Upper lobe of left lung (tissue), 6 donors: Measurements from ENCODE around the gene GNAO1. TPM values are rescaled to one million over a fixed set of nuclear protein-coding genes. Genes with fewer than 3 reads are reported as not detected.

Experiments
- ATAC-seq, 2 donors: fragments of 200-7000 bp; cut with Tn5 transposase; one replicate each; pipeline ENCODE4 v1.9.1; 2022; ENCODE audit warnings: mild to moderate bottlenecking in 2 of 2, moderate library complexity in 2 of 2; ENCODE audit not compliant: low FRiP score in 2 of 2
- DNase-seq, 2 donors: peaks; one replicate each; pipeline ENCODE4 v3.0.0-alpha.2; 2019 to 2020
- H3K27ac ChIP-seq, 4 donors: fragments of 200-600 bp; sonication (generic); one replicate each; pipeline ENCODE4 v1.5.1; 2016 to 2019
- H3K27me3 ChIP-seq, 4 donors: fragments of 200-600 bp; sonication (generic); one replicate each; pipeline ENCODE4 v1.5.1; 2017 to 2019
- H3K36me3 ChIP-seq, 4 donors: fragments of 200-600 bp; sonication (generic); one replicate each; pipeline ENCODE4 v1.5.1; 2016 to 2019
- H3K4me1 ChIP-seq, 4 donors: fragments of 200-600 bp; sonication (generic); one replicate each; pipeline ENCODE4 v1.5.1; 2018 to 2019
- H3K4me3 ChIP-seq, 4 donors: fragments of 200-600 bp; sonication (generic); one replicate each; pipeline ENCODE4 v1.5.1; 2017 to 2019; ENCODE audit warnings: mild to moderate bottlenecking in 2 of 4, moderate library complexity in 1 of 4
- H3K9me3 ChIP-seq, 4 donors: fragments of 200-600 bp; sonication (generic); one replicate each; pipeline ENCODE4 v1.5.1; 2018 to 2019
- EP300 ChIP-seq, 4 donors: sonication (generic); formaldehyde crosslinking; IDR thresholded peaks; one replicate each; pipeline ENCODE4 v1.5.1; 2017; ENCODE audit warnings: antibody characterized with exemption in 4 of 4, control low read depth in 2 of 4
- POLR2A ChIP-seq, 4 donors: fragments of 450-650 bp; IDR thresholded peaks; one replicate each; pipeline ENCODE4 v1.5.1; 2016 to 2017; ENCODE audit warnings: antibody characterized with exemption in 4 of 4, mild to moderate bottlenecking in 2 of 4
- POLR2AphosphoS5 ChIP-seq, 2 donors: sonication (generic); formaldehyde crosslinking; IDR thresholded peaks; one replicate each; pipeline ENCODE4 v1.5.1; 2017; ENCODE audit warnings: antibody characterized with exemption in 2 of 2
- WGBS, 2 donors: methylation state at CpG; one replicate each; pipeline ENCODE4 v1.1.5; 2017 to 2018; 5-methylcytosine and 5-hydroxymethylcytosine counted together
- total RNA-seq, 6 donors: library from RNA; depleted of rRNA in 4 of 6; stranded (reverse); fragments of >200 nt in 4 of 6; gene quantifications; one replicate each; pipeline versions ENCODE4 v1.1.0 to v1.2.1, GENCODE V29; 2016 to 2021
- TF ChIP-seq, protein P1 (sequence below), 6 experiments: fragments of 450-650 bp in 4 of 6; fragments of 200-600 bp in 2 of 6; sonication (generic) in 2 of 6; IDR thresholded peaks; one replicate each; pipeline ENCODE4 v1.5.1; 2016 to 2019; ENCODE audit warnings: antibody characterized with exemption in 6 of 6
- donor health status: DM: no; HTN: no; CAD: no; lungs with moderate emphysema.
- donor health status: DM: no; HTN: yes; CAD: no; lungs with severe emphysema.

Gene GNAO1
- total RNA-seq, 6 donors from 2014 or later: 0.46 to 2.7 (median 0.79) TPM; not detected in 1

- TF ChIP-seq POLR2AphosphoS5 (IDR thresholded peaks at IDR 0.05): no peak
- TF ChIP-seq, protein P1, sequence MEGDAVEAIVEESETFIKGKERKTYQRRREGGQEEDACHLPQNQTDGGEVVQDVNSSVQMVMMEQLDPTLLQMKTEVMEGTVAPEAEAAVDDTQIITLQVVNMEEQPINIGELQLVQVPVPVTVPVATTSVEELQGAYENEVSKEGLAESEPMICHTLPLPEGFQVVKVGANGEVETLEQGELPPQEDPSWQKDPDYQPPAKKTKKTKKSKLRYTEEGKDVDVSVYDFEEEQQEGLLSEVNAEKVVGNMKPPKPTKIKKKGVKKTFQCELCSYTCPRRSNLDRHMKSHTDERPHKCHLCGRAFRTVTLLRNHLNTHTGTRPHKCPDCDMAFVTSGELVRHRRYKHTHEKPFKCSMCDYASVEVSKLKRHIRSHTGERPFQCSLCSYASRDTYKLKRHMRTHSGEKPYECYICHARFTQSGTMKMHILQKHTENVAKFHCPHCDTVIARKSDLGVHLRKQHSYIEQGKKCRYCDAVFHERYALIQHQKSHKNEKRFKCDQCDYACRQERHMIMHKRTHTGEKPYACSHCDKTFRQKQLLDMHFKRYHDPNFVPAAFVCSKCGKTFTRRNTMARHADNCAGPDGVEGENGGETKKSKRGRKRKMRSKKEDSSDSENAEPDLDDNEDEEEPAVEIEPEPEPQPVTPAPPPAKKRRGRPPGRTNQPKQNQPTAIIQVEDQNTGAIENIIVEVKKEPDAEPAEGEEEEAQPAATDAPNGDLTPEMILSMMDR (IDR thresholded peaks at IDR 0.05): no peak
- TF ChIP-seq EP300 (IDR thresholded peaks at IDR 0.05): no peak
- no peak for TF ChIP-seq POLR2A (IDR thresholded peaks at IDR 0.05)
- DNase-seq (no peak), ATAC-seq (no peak)
- WGBS, 2 donors: 94 to 95% methylated on average over 5 of the region's 5 CpGs
- peaks cover 14 to 29% (median 19%) of the 10 kb centered on the region in 4 donors for H3K4me1 ChIP-seq
- no peak overlapping the region for H3K4me3 ChIP-seq
- H3K9me3 ChIP-seq: no peaks in the 10 kb centered on the region
- no peaks in the 10 kb centered on the region for H3K36me3 ChIP-seq
- H3K27me3 ChIP-seq: peaks cover 0 to 31% (median 16%) of the 10 kb centered on the region in 4 donors
- no peak overlapping the region for H3K27ac ChIP-seq
These were observed 5.1 kb downstream of the GNAO1 start for GRCh38 chr16:56196381-56196780.

- DNase-seq: no peak
These were observed 6.1 kb downstream of the GNAO1 start for GRCh38 chr16:56197192-56197992.

DNA sequence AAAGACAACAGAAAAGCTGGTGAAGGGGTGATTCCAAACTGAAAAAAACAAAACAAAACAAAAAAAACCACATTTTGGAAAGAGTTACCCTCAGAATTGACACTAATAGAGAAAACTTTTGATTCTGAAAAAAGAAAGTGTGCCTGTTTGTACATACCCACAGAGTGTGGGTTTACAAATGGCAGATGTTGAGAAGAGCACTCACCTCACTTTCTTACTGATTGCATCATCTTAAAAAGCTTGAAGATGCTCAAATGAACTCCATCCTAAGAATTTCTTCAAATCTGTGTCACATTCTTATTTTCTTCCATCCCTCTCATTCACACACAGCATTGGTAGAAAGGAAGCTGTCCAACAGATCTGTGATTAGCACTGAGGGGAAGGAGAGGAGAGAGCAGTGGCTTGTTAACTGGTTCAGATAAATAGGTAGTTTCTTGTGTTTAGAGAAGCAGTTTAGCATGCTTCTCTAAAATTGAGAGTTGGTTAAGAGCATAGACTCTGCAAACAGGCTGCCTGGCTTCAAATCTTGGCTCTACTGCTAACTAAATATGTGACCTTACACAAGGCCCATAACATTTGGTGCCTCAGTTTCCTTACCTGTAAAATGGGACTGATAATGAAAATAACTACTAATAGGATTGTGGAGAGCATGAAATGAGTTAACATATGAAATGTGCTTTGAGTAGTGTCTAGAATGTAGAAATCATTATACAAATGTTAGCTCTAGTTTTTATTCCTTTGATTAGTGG, 6.9 kb downstream of the GNAO1 start:
- Histone ChIP-seq H3K36me3 (no peaks in the 10 kb centered on the region), H3K27ac (no peak overlapping the region), H3K4me1 (peaks cover 6 to 16% (median 9%) of the 10 kb centered on the region in 4 donors), H3K9me3 (no peaks in the 10 kb centered on the region), H3K27me3 (peaks cover 0 to 14% (median 7%) of the 10 kb centered on the region in 4 donors), H3K4me3 (no peak overlapping the region)
- DNase-seq: no peak
- no peak for ATAC-seq
- TF ChIP-seq POLR2AphosphoS5 (IDR thresholded peaks at IDR 0.05): no peak

More at GRCh38 chr16:56197192-56197992, 6.1 kb downstream of the GNAO1 start:
- 64 to 68% methylated on average over 11 of the region's 11 CpGs for WGBS, 2 donors
- peaks cover 0 to 21% (median 10%) of the 10 kb centered on the region in 4 donors for H3K27me3 ChIP-seq
- no peaks in the 10 kb centered on the region for H3K36me3 ChIP-seq
- no peak for TF ChIP-seq POLR2A (IDR thresholded peaks at IDR 0.05)
- no peak for TF ChIP-seq POLR2AphosphoS5 (IDR thresholded peaks at IDR 0.05)
- TF ChIP-seq, protein P1 (IDR thresholded peaks at IDR 0.05): no peak
- TF ChIP-seq EP300 (IDR thresholded peaks at IDR 0.05): no peak
- H3K4me1 ChIP-seq: peaks cover 6 to 19% (median 10%) of the 10 kb centered on the region in 4 donors
- no peak for ATAC-seq
- no peak overlapping the region for H3K4me3 ChIP-seq
- H3K27ac ChIP-seq: no peak overlapping the region
- no peaks in the 10 kb centered on the region for H3K9me3 ChIP-seq

GRCh38 chr16:56198755-56199114, 7.4 kb downstream of the GNAO1 start:
- Histone ChIP-seq H3K4me3 (no peak overlapping the region), H3K36me3 (no peaks in the 10 kb centered on the region), H3K9me3 (no peaks in the 10 kb centered on the region), H3K27ac (no peak overlapping the region), H3K4me1 (peaks cover 6 to 10% (median 9%) of the 10 kb centered on the region in 4 donors), H3K27me3 (peaks cover 0 to 10% (median 4%) of the 10 kb centered on the region in 4 donors)
- ATAC-seq (no peak), DNase-seq (no peak)
- TF ChIP-seq POLR2A (IDR thresholded peaks at IDR 0.05) (no peak), EP300 (IDR thresholded peaks at IDR 0.05) (no peak), POLR2AphosphoS5 (IDR thresholded peaks at IDR 0.05) (no peak)
- TF ChIP-seq, protein P1 (IDR thresholded peaks at IDR 0.05): no peak
- 68 to 69% methylated on average over 4 of the region's 4 CpGs for WGBS, 2 donors

DNA sequence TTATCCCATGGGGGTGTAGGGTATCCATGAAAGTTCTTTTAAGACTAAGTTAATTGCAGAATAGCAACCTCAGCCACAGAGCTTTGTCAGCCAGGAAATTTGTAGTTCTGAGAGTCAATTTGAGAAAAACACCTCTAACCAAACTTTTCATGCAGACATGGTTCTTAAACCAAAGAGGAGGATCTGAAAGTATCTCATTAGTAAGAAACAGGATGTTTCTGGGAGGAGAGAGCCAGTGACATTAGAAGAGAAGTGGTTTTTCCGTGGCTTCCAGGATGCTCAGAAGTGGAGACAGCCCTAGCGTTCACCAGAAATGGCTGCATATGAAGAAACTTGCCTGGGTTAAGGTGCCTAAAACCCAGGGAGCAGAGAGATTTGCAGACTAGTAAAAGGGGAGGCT, 7.9 kb downstream of the GNAO1 start:
- DNase-seq (no peak), ATAC-seq (no peak)
- H3K9me3 ChIP-seq: no peaks in the 10 kb centered on the region
- peaks cover 3 to 7% (median 5%) of the 10 kb centered on the region in 4 donors for H3K4me1 ChIP-seq
- H3K27ac ChIP-seq: no peak overlapping the region
- H3K4me3 ChIP-seq: no peak overlapping the region
- peaks cover 0 to 6% (median 3%) of the 10 kb centered on the region in 4 donors for H3K27me3 ChIP-seq
- WGBS, 2 donors: 48 to 66% methylated on average over 2 of the region's 2 CpGs
- TF ChIP-seq POLR2A (IDR thresholded peaks at IDR 0.05): no peak
- TF ChIP-seq, protein P1 (IDR thresholded peaks at IDR 0.05): no peak
- no peak for TF ChIP-seq POLR2AphosphoS5 (IDR thresholded peaks at IDR 0.05)
- no peak for TF ChIP-seq EP300 (IDR thresholded peaks at IDR 0.05)
- H3K36me3 ChIP-seq: no peaks in the 10 kb centered on the region
